HG02763 (cell line): ENCODE results near the gene CYSRT1.

Experiments
- ATAC-seq: cut with Tn5 transposase; IDR thresholded peaks from one replicate; pipeline ENCODE4 v1.9.1; 2021; ENCODE audit warnings: mild to moderate bottlenecking, moderate library complexity; ENCODE audit not compliant: unreplicated experiment

CYSRT1 gene

GRCh38 chr9:137224830-137225694 is at the start of gene CYSRT1:
Gene CYSRT1, plus strand, starts transcription at chr9:137225174. Its CDS starts 448 bp downstream, at chr9:137225622.
- no peak for ATAC-seq

- no peak for ATAC-seq
Observed at GRCh38 chr9:137175345-137175961, 49.5 kb upstream of the CYSRT1 start.

DNA sequence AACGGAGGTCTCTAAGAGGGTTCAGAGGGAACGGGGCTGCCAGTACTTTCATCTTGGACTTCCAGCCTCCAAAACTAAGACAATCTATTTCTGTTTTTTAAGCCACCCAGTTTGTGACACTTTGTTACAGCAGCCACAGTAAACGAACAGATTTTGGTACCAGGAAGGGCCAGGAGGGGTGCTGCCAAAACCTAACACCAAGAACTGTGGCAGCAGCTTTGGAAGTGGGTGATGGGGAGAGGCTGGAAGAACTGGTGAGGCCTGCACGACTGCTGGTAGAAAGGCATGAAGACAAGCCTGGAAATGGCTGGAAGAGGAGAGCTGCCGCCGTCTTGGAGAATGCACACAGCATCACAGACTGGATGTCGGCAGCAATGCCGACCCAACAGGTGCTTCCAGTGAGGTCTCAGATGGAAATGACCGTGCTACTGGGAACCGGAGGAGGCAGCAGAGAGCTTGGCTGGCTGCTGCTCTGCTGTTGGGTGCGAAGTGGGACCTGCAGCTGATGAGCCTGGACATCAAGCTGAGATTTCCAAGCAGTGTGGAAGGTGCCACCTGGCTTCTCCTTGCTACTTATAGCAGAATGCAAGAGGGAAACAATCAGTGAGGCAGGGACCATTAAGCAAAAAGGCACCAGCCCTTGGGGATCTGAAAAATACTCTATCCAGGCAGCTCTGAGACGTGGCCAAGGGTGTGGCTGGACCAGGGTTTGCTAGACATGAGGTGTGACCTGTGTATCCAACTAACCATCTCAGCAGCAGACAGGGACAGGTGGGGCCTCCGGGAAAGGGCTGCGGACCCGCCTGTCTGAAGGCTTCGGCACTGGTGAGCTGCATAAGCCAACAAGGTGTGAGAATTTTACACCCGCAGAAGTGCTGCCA is 48.4 kb upstream of the CYSRT1 start:
- ATAC-seq, result no peak

DNA sequence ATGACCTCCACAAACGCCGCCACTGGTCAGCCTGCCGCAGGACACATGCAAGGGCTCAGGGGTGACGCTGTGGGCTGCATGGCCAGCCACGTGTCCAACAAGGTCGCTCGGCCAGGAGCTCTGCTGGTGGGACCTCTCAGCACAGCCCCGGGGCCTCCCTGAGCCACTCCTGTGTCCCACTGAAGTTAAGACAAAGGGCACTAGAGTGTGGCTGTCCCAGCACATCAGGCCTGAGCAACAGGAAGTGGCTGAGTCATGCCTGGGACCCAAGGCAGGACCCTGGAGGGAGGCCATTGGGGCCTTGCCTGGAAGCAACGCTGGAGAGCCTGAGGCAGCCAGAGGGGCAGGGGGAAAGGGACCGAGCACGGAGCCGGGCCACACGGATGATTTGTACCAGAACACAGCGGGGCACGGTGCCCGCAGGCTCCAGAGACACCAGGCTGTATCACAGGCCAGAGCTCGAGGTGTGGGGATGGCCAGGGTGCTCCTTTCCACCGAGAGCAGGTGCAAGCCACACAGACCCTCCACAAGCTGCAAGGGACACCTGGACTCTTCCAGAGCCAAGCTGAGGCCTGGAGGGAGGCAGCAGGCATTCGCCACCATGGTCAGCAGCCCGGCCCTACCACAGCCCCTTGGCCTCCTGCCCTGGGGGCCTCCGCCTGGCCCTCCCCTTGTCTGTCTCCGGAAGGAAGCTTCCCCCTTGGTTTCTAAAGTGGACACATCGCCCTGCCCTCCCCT is 46.6 kb upstream of the CYSRT1 start:
- no peak for ATAC-seq

GRCh38 chr9:137178939-137179630 is 45.9 kb upstream of the CYSRT1 start:
- no peak for ATAC-seq

DNA sequence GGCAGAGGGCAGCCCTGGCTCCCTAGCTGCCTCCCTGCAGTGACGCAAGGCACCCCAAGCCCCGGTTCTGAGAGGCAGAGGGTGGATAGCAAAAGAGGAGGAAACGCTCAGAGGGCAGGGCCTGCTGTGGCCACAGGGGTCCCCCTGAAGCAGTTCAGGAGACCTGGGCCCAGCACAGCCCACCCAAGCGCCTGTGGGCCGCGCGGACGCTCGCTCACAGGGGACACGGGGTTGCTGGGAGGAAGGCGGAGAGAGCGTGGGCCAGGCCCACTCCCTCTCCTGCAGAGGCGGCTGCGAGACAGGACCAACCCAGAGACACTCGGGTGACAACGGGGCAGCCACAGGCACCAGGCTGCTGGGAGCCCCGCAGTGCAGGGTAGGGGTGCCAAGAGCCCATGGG is 45.2 kb upstream of the CYSRT1 start:
- no peak for ATAC-seq

GRCh38 chr9:137180491-137180890 is 44.5 kb upstream of the CYSRT1 start:
- ATAC-seq, result no peak

- ATAC-seq, result no peak
Observed at GRCh38 chr9:137181680-137182079, 43.3 kb upstream of the CYSRT1 start.

DNA sequence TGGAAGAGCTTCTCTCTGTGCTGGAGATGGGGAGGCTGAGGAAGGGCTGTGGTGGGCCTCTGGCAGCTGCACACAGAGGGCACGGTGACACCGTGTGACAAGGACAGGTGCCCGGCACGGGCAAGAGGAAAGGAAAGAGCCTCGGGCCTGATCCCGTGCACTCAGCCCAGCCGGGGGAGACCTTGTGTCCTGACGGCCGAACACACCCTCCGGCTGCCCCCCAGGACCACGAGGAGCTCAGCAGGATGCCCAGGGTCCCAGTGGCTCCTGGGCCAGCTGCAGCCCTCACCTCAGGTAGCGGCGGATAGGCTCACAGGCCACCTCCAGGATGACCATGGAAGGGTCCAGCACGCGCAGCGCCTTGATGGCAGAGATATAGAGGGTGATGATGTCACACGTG is 42.1 kb upstream of the CYSRT1 start:
- no peak for ATAC-seq

GRCh38 chr9:137183980-137184595 is 40.9 kb upstream of the CYSRT1 start:
- ATAC-seq, result no peak

DNA sequence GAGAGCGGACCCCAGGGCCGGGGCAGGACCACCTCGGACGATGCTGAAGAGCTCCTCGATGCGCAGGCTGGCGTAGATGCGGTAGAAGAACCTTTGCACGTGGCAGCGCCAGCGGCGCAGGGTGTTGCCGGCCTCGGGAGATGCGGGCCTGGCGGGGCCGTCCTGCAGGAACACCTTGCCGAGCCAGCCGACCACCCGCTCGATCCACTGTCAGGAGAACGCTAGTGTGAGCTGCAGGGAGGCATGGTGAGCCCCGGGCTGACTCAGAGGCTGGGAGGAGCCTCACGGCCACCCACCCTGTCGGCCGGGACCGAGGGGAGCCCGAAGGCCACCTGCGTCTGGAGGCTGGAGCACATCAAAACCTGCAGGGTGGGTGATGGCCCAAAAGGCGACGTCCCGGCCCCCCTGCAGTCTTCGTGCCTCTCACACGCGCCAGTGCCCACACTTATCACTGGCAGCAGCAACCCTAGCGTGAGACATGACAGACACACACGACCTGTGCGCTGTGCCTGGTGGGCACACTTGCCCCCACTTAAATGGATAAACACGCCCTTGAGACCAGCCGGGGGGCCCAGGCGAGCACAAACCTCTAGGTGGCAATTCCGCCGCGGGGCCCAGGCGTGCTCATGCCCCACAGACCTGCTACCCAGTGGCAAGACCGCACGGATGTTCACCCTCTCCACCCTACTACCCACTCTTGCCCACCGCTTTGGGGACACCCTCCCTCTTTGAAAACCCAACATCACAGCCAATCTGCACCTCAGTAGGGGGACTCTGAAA is 39.9 kb upstream of the CYSRT1 start:
- ATAC-seq, result no peak

- ATAC-seq, result no peak
Observed at GRCh38 chr9:137185921-137186320, 39.1 kb upstream of the CYSRT1 start.

- ATAC-seq, result no peak
Observed at GRCh38 chr9:137186385-137186784, 38.6 kb upstream of the CYSRT1 start.

DNA sequence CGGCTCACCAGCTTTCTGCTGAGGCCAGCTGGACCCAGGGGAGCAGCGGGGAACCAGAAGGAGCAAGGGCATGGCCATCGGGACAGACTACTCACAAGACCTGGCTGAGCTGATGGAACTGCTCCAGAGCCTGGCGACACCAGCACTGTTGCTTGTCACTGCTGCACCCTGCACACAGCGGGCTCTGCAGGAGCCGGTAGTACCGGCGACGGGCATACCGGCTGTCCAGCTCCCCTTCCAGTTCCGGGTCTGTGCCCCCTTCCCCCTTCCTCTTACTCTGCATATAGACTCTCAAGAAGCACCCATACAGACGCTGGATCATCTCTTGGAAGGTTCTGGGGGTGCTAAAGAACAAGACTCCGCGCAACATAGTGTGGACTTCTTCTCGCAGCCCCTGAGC is 37.6 kb upstream of the CYSRT1 start:
- no peak for ATAC-seq

GRCh38 chr9:137188086-137188489 is 36.9 kb upstream of the CYSRT1 start:
- ATAC-seq, result no peak

DNA sequence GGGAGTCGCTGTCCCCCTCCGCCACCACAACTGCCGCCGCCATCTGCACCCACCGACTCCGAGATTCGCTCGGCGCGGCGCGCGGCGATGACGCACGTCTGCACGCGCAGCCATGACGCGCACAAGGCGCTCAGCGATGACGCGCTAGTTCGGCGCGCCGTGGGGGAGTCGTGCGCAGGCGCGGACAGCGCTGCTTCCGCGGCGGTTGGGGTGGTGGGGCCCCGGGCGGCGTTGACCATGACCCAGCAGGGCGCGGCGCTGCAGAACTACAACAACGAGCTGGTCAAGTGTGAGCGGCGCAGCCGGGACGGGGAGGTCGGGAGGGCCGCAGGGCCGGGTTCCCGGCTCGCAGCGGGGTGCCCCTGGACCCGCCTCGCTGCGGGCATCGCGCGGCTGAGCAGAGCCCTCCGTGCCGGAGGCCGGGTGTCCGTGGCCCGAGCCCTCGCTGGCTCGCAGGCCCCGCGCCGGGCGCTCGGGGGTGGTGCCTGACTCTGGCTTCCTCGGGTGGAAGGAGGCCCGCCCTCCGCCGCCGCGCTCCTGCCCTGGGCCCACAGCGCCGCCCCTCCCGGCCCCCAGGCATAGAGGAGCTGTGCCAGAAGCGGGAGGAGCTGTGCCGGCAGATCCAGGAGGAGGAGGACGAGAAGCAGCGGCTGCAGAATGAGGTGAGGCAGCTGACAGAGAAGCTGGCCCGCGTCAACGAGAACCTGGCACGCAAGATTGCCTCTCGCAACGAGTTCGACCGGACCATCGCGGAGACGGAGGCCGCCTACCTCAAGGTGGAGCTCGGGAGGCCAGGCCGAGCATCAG is 36.3 kb upstream of the CYSRT1 start, which contains the start of the genes ANAPC2 and SSNA1:
Gene ANAPC2 (minus strand): TSS at position 71 of the 807 bp plus-strand sequence. CDS start 28 bp downstream, at position 43.
Gene SSNA1 (plus strand): TSS at position 187 of the 807 bp plus-strand sequence. CDS start 51 bp downstream, at position 238.
- peak; percentile 82 for ATAC-seq
